Neural progenitor cell (in vitro differentiated cells): ENCODE results near the gene CTF1.

Experiments
- CTCF ChIP-seq: fragments of 200-600 bp; sonication (generic); IDR thresholded peaks from 2 replicates; pipeline ENCODE4 v1.5.1; 2017; ENCODE audit warnings: antibody characterized with exemption, mild to moderate bottlenecking
- EZH2 ChIP-seq: fragments of 200-600 bp; sonication (generic); IDR thresholded peaks from 2 replicates; pipeline ENCODE4 v1.6.1; 2017; ENCODE audit warnings: antibody characterized with exemption, mild to moderate bottlenecking, moderate library complexity

GRCh38 chr16:30934827-30935557 lies 38.6 kb downstream of the CTF1 start:
- no peak for TF ChIP-seq EZH2
- TF ChIP-seq CTCF = peak; percentile 64
